ENCODE data around the gene CLPSL1.
A peak's percentile ranks its signal among the peaks of the same experiment; 100 is the strongest.

The CLPSL1 gene

GRCh38 chr6:35776364-35777215, 4.2 kb upstream of the CLPSL1 start, which contains the start of gene CLPSL2:
TSS of gene CLPSL2 (plus strand) at chr6:35776598. CDS start at chr6:35776619, 21 bp downstream.
- Histone ChIP-seq H3K4me3 (replicated peaks; ENCODE audit: insufficient read depth, low read length) (peak within 1 kb of the TSS; percentile 51), H3K27ac (replicated peaks) (no peak within 1 kb of the TSS), H3K27me3 (ENCODE audit: insufficient read depth, poor library complexity, severe bottlenecking) (no peaks in the 10 kb centered on the region)
- DNase-seq (ENCODE audit: low read depth in 1 of 2, low spot score in 1 of 2): no peak
- TF ChIP-seq SPI1 (IDR thresholded peaks at IDR 0.05; ENCODE audit: borderline replicate concordance, low read depth) (peak; percentile 17; the same call in 1 of the 2 replicates), GABPA (IDR thresholded peaks at IDR 0.05; ENCODE audit: low read depth) (no peak), POLR2AphosphoS5 (IDR thresholded peaks at IDR 0.05; ENCODE audit: low read depth) (no peak), CTCF (IDR thresholded peaks at IDR 0.05; ENCODE audit: insufficient read depth, low read length) (no peak), REST (IDR thresholded peaks at IDR 0.05; ENCODE audit: insufficient replicate concordance, low read depth) (no peak)

GRCh38 chr6:35777356-35778102, 3.3 kb upstream of the CLPSL1 start:
- Histone ChIP-seq H3K4me3 (replicated peaks; ENCODE audit: insufficient read depth, low read length) (no peak overlapping the region), H3K27me3 (ENCODE audit: insufficient read depth, poor library complexity, severe bottlenecking) (no peaks in the 10 kb centered on the region), H3K27ac (replicated peaks) (no peak overlapping the region)
- DNase-seq (ENCODE audit: low read depth in 1 of 2, low spot score in 1 of 2): no peak
- no peak for TF ChIP-seq REST (IDR thresholded peaks at IDR 0.05; ENCODE audit: insufficient replicate concordance, low read depth)
- TF ChIP-seq SPI1 (IDR thresholded peaks at IDR 0.05; ENCODE audit: borderline replicate concordance, low read depth): no peak
- no peak for TF ChIP-seq CTCF (IDR thresholded peaks at IDR 0.05; ENCODE audit: insufficient read depth, low read length)
- no peak for TF ChIP-seq GABPA (IDR thresholded peaks at IDR 0.05; ENCODE audit: low read depth)
- TF ChIP-seq POLR2AphosphoS5 (IDR thresholded peaks at IDR 0.05; ENCODE audit: low read depth): no peak

- Histone ChIP-seq H3K4me3 (replicated peaks; ENCODE audit: insufficient read depth, low read length) (no peak overlapping the region), H3K27me3 (ENCODE audit: insufficient read depth, poor library complexity, severe bottlenecking) (no peaks in the 10 kb centered on the region), H3K27ac (replicated peaks) (no peak overlapping the region)
- DNase-seq (ENCODE audit: low read depth in 1 of 2, low spot score in 1 of 2): no peak
- no peak for TF ChIP-seq SPI1 (IDR thresholded peaks at IDR 0.05; ENCODE audit: borderline replicate concordance, low read depth)
- TF ChIP-seq POLR2AphosphoS5 (IDR thresholded peaks at IDR 0.05; ENCODE audit: low read depth): no peak
Measured at GRCh38 chr6:35778437-35778836, 2.4 kb upstream of the CLPSL1 start.

GRCh38 chr6:35781290-35781689, 471 bp downstream of the CLPSL1 start:
- DNase-seq (ENCODE audit: low read depth in 1 of 2, low spot score in 1 of 2): no peak
- Histone ChIP-seq H3K27ac (replicated peaks) (no peak overlapping the region), H3K4me3 (replicated peaks; ENCODE audit: insufficient read depth, low read length) (no peak overlapping the region), H3K27me3 (ENCODE audit: insufficient read depth, poor library complexity, severe bottlenecking) (no peaks in the 10 kb centered on the region)
- no peak for TF ChIP-seq GABPA (IDR thresholded peaks at IDR 0.05; ENCODE audit: low read depth)
- TF ChIP-seq REST (IDR thresholded peaks at IDR 0.05; ENCODE audit: insufficient replicate concordance, low read depth): no peak
- TF ChIP-seq POLR2AphosphoS5 (IDR thresholded peaks at IDR 0.05; ENCODE audit: low read depth): no peak
- TF ChIP-seq CTCF (IDR thresholded peaks at IDR 0.05; ENCODE audit: insufficient read depth, low read length): no peak
- TF ChIP-seq SPI1 (IDR thresholded peaks at IDR 0.05; ENCODE audit: borderline replicate concordance, low read depth): no peak
